ENCODE measurements around the gene MMUT. TPM values are rescaled to one million over a fixed set of nuclear protein-coding genes. Genes with fewer than 3 reads are reported as not detected.

Gene MMUT
- total and polyA plus RNA-seq, 4 donors = 11.4 to 27.0 (median 17.8) TPM

Other genes with a start within 250 kb of the MMUT start
- 1 to 10 TPM; 3.5 to 9.2 TPM for gene CENPQ, start 117 bp upstream of the MMUT start, total RNA-seq
- 1 to 10 TPM; 3.5 to 3.8 TPM for gene CENPQ, start 117 bp upstream of the MMUT start, polyA plus RNA-seq
- gene GLYATL3, start 36.7 kb upstream of the MMUT start, total RNA-seq = not detected
- gene GLYATL3, start 36.7 kb upstream of the MMUT start, polyA plus RNA-seq = not detected
- gene C6orf141, start 87.4 kb upstream of the MMUT start, total RNA-seq = 1 to 10 TPM; 4.0 to 4.5 TPM
- 1 to 10 TPM in 1 of 2 donors, under 1 TPM in 1; 0.73 to 6.1 TPM for gene C6orf141, start 87.4 kb upstream of the MMUT start, polyA plus RNA-seq
- 1 to 10 TPM in 1 of 2 donors, under 1 TPM in 1; 0.31 to 5.7 TPM for gene RHAG, start 173.6 kb upstream of the MMUT start, total RNA-seq
- gene RHAG, start 173.6 kb upstream of the MMUT start, polyA plus RNA-seq = under 1 TPM in 1 of 2 donors, not detected in 1; 0.03 TPM